Measurements from ENCODE around the gene SLC25A18.

DNA sequence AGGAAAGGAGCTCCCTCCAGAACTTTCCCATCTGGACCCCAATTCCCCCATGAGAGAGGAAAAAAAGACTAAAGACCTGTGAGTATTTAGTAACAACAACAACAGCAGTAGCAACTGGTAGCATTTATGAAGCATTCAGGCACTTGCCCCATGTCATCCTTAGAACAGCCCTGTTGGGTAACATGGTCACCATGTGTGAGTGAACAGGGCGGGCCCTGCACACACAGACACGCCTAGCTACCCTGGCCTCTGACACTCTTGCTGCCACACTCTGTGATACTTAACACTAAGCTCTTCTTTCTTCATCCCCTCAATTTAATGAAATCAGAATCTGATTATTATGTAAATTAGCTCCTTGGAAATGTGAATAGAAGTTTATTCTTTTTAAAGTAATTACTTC is 26.1 kb upstream of the SLC25A18 start:
- TF ChIP-seq LEF1 (IDR thresholded peaks at IDR 0.05; ENCODE audit: borderline replicate concordance) = no peak
- TF ChIP-seq, protein P1, sequence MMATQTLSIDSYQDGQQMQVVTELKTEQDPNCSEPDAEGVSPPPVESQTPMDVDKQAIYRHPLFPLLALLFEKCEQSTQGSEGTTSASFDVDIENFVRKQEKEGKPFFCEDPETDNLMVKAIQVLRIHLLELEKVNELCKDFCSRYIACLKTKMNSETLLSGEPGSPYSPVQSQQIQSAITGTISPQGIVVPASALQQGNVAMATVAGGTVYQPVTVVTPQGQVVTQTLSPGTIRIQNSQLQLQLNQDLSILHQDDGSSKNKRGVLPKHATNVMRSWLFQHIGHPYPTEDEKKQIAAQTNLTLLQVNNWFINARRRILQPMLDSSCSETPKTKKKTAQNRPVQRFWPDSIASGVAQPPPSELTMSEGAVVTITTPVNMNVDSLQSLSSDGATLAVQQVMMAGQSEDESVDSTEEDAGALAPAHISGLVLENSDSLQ (IDR thresholded peaks at IDR 0.05) = no peak
- no peak for TF ChIP-seq ZNF384 (IDR thresholded peaks at IDR 0.05)
- TF ChIP-seq FOXM1 (IDR thresholded peaks at IDR 0.05; ENCODE audit: borderline replicate concordance) = no peak
- TF ChIP-seq SUZ12 (IDR thresholded peaks at IDR 0.05) = no peak
- TF ChIP-seq TARDBP (IDR thresholded peaks at IDR 0.05) = no peak
- TF ChIP-seq L3MBTL2 (conservative IDR thresholded peaks at IDR 0.05) = no peak
- TF ChIP-seq FOXA1 (IDR thresholded peaks at IDR 0.05) = no peak
- TF ChIP-seq NFRKB (IDR thresholded peaks at IDR 0.05) = no peak
- no peak for TF ChIP-seq HDGF (IDR thresholded peaks at IDR 0.05; ENCODE audit: borderline replicate concordance)
- no peak for TF ChIP-seq SP1 (IDR thresholded peaks at IDR 0.05)
- TF ChIP-seq BHLHE40 (IDR thresholded peaks at IDR 0.05; ENCODE audit: borderline replicate concordance) = no peak
- TF ChIP-seq ARNT (IDR thresholded peaks at IDR 0.05) = no peak
- TF ChIP-seq FOXK2 (IDR thresholded peaks at IDR 0.05) = no peak
